GM10248 (cell line): Measurements from ENCODE around the gene CD63.

Experiments
- CTCF ChIA-PET: fragments of 300-600 bp; sonication (Branson Sonifier 250); formaldehyde crosslinking; extraction: SDS; loops from one replicate; lab custom pipeline; 2021; ENCODE audit warnings: antibody characterized with exemption; lab: Yijun Ruan, JAX
- POLR2A ChIA-PET: fragments of 350-650 bp; sonication (Branson Sonifier 250); formaldehyde crosslinking; extraction: SDS; loops from one replicate; lab custom pipeline; 2020; ENCODE audit warnings: antibody characterized with exemption; lab: Yijun Ruan, JAX
- DNase-seq: peaks from one replicate; pipeline ENCODE4 v3.0.0; 2012; ENCODE audit errors: extremely low spot score
- TF ChIP-seq, protein P1 (sequence below): IDR thresholded peaks from 2 replicates; pipeline ENCODE4 v1.5.1; 2012; ENCODE audit warnings: mild to moderate bottlenecking, low read depth; ENCODE audit errors: extremely low read depth, missing control alignments, control extremely low read depth

The CD63 gene

DNA sequence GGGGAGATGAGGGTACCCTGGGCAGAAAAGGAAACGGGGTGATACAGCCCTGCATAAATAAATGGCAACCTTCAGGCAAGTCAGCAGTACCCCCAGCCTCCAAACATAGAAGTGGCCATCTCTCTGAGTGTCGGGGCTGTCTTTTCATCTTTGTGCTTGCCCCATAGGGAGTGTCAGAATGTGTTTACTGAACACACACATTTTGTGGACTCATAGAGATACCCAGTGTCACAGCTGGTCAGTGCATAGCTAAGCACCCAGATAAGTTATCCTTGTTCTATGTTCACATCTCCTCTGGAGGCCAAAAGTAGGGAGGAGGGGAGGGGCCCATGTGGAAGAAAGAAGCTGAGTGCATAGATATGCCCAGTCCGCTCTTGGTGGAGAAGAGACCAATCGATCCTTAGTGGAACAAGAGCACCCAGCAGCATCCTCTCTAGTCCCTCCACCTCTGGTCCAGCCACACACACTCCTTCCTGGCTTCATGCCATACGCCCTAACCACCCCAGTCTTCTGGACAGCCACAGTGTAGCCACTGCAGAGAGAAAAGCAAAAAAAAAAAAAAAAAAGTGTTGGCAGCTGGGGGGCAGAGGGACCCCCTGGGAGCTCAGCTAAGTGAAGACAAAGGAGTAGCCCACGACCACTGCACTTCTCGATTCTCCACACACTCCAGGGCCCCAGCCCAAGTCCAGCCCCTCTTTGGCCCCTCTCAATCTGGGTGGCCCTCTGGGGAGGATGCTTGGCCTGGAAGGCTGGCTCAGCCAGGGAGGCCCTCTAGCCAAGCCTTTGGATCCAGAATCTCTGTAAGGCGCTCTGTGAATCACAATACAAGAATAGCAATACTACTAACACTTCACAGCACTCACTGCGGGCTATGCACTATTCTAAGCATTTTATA lies 23.7 kb downstream of the CD63 start:
- ChIA-PET CTCF (interaction anchor here (1.1 to 3.8 kb wide), 6 partner anchors 9 to 324 kb away, joined by 3 to 17 read pairs (median 4); no protein-coding TSS in a partner anchor), POLR2A (no interaction called here)
- TF ChIP-seq, protein P1, sequence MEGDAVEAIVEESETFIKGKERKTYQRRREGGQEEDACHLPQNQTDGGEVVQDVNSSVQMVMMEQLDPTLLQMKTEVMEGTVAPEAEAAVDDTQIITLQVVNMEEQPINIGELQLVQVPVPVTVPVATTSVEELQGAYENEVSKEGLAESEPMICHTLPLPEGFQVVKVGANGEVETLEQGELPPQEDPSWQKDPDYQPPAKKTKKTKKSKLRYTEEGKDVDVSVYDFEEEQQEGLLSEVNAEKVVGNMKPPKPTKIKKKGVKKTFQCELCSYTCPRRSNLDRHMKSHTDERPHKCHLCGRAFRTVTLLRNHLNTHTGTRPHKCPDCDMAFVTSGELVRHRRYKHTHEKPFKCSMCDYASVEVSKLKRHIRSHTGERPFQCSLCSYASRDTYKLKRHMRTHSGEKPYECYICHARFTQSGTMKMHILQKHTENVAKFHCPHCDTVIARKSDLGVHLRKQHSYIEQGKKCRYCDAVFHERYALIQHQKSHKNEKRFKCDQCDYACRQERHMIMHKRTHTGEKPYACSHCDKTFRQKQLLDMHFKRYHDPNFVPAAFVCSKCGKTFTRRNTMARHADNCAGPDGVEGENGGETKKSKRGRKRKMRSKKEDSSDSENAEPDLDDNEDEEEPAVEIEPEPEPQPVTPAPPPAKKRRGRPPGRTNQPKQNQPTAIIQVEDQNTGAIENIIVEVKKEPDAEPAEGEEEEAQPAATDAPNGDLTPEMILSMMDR: no peak

DNA sequence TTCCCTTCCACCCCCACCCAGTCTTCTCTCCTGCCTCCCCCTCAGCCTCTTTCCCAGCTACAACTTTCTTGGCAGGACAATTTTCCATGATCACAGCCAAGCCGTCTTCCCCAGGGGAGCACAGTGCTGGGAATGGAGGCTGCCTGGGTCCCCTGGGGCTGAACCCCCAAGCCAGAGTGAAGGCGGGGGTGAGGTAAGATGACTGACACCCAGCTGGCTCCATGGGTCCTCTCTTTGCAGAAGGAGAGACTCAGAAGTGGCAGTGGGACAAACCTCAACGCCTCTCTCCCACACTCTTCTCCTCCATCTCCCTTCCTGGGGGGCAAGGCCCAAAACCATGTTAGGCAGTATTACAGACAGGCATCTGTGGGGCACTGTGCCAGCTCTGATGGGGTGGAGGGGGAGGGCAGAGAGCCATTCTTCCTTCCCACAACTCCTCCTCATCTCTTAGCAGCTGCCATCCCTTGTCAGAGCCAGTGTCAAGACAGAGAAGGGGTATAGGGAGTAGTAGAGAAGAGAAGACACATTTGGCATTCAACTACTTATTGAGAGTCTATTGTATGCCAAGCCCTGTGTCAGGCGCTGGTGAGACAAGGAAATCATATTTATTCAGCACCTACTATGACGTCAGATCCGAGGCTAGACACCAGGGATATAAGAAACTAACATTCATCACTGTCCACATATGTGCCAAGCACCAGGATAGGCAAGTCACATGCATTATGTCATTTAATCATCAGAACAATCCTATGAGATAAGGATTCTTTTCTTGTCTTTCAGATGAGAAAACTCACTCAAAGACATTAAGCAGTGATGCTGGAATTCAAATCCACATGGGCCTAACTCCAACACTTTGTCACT lies 24.7 kb downstream of the CD63 start:
- ChIA-PET POLR2A (no interaction called here), CTCF (interaction anchor here (2.3 to 3.8 kb wide), 2 partner anchors 8 to 48 kb away, joined by 16 to 17 read pairs; no protein-coding TSS in a partner anchor)
- TF ChIP-seq, protein P1: no peak
- DNase-seq: no peak

More for the DNA sequence above, 23.7 kb downstream of the CD63 start:
- no peak for DNase-seq

DNA sequence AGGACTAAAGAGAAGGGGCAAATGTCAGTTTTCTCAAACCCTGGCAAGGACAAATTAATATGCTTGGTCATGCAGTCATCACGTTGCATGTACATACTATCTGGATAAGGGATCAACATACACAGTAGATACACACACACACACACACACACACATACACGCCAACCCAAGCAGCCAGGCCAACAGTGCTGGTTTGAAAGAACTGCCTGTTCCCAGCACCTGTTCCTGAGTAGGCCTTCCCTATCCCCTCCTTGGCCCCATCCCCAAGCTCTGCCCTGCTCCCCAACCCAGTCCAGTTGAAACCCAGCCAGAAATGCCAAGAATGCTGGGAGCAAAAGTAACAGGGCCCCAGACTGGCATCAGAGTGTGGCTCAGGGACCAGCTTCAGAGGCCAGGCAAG lies 25.5 kb downstream of the CD63 start:
- CTCF ChIA-PET: no interaction called here
- POLR2A ChIA-PET: no interaction called here
- no peak for DNase-seq
- TF ChIP-seq, protein P1: no peak

DNA sequence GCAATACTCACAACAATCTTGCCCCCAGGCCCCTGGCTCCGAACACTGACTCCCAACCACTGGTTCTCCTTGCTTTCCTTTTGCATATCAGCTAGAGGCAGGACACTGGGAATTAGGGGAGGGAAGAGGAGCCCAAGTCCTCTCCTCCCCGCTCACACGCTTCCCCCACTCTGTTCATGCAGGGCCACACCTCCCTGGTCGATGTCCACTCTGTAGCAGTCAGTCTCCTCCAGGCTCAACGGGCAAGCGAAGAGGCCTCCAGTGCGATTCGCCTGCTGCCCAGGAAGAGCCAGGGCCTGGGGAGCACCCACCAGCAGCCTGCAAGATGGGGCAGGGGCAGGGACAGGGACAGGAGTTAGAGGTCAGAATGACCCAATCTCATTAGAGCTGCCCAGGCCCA lies 25.9 kb downstream of the CD63 start:
- DNase-seq: no peak
- CTCF ChIA-PET: no interaction called here
- POLR2A ChIA-PET: no interaction called here
- TF ChIP-seq, protein P1: no peak

DNA sequence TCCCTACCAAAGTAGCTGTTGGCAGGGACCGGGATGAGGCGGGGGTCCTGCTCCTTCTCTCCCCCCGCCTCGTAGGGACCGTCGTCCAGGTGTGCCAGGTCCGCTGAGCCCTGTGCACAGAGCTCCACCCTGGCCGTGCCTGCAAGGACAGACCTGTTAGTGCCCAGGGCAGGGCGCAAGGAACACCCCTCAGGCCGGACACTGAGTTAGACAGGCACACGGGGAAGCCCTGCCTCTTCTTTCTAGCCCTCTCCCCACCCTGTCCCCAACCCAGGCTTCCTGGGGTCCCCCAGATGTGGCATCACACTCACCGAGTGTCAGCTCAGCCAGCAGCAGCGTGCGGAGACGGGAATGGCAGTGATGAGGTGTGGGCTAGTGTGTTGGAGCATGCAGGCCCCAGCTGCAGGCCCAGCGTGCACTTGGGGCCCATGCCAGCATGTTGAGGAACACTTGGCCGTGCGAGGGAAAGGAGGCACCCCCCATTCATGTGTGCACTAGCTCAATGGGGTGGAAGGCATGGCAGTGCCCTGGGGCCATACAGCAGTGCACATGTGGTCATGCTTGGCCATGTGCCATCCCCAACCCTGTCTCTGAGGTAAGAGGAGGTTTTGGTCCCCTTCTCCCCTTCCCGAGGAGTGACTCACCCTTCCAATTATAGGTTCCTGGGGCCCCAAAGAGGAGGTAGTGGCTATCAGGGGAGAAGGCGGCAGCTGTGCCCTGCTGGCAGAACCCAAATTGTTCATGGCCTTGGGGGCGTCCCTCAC lies 28.4 kb downstream of the CD63 start:
- CTCF ChIA-PET: no interaction called here
- POLR2A ChIA-PET: no interaction called here
- DNase-seq: no peak
- TF ChIP-seq, protein P1: no peak
